ENCODE measurements around the gene EHMT1.

EHMT1 gene

DNA sequence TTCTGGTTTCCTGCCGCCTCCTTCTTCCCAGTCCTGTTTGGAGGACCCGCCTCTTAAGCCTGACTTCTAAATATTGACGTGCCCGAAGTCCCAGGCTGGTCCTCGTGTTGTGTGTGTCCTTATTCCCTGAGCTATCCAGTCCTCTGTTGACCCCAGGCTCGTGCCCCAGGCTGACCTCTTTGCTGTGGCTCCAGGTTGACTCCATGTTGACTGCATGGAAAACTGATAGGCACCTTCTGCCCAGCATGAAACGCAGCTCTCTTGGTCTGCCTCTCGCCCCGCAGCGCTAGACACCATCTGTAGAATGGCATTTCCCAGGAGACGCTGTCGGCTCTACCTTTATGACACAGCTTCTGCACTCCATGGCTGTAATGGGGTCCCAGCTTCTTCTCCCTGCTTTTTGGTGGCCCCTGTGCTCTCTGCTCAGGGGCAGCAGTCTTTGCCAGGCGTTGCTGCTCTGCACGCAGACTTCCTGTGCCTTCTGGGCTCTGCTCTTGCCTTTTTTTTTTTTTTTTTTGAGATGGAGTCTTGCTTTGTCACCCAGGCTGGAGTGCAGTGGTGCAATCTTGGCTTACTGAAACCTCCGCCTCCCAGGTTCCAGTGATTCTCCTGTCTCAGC, 28.4 kb downstream of the EHMT1 start:
- no peak for FAIRE-seq

DNA sequence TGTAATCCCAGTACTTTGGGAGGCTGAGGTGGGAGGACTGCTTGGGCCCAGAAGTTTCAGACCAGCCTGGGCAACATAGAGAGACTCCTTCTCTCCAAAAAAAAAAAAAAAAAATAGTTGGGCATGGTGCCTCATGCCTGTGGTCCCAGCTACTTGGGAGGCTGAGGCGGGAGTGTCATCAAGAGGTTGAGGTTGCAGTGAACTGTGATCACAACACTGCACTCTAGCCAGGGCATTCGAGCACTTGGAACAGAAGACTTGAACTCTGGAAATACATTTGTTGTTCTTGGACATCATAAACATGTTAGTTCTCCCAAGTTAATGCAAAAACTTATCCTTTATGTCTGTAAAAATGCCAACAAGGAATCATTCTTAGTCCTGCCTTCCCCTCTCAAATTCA, 29.6 kb downstream of the EHMT1 start:
- no peak for FAIRE-seq

DNA sequence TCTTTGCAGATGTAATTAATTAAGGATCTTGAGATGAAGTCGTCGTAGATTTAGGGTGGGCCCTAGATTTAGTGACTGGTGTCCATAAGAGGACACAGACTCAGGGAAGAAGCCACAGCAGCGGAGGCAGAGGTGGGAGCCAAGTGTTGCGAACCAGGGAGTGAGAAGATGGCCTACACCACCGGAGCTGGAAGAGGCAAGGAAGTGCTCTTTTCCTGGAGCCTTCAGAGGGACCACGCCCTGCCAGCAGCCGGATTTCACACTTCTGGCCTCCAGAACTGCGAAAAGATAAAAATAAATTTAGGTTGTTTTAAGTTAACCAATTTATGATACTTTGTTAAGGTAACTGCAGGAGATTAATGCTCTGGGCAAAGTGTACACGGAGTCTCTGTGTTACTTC, 30.7 kb downstream of the EHMT1 start:
- no peak for FAIRE-seq

DNA sequence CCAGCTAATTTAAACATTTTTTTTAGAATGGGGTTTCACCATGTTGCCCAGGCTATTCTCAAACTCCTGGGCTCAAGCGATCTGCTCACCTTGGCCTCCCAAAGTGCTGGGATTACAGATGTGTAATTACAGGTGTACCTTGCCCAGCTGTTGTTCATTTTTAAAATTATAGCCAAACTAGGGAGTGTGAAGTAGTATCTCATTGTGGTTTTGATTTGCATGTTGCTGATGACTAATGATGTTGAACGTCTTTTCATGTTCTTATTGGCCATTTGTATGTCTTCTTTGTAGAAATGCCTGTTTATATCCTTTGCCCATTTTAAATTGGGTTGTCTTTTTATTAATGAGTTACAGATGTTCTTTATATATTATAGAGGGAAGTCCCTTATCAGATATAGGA, 31.5 kb downstream of the EHMT1 start:
- no peak for FAIRE-seq

DNA sequence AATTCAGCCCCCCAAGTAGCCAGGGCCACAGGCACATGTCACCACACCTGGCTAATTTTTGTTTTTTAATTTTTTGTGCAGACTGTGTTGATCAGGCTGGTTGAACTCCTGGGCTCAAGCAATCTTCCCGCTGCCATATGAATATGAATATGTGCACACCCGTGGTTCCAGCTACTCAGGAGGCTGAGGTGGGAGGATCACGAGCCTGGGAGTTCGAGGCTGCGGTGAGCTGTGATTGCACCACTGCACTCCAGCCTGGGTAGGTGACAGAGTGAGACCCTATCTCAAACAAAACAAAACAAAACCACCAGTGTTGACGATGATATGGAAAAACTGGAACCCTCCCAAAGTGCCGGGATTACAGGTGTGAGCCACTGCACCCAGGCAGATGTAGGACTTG, 32.0 kb downstream of the EHMT1 start:
- no peak for FAIRE-seq

DNA sequence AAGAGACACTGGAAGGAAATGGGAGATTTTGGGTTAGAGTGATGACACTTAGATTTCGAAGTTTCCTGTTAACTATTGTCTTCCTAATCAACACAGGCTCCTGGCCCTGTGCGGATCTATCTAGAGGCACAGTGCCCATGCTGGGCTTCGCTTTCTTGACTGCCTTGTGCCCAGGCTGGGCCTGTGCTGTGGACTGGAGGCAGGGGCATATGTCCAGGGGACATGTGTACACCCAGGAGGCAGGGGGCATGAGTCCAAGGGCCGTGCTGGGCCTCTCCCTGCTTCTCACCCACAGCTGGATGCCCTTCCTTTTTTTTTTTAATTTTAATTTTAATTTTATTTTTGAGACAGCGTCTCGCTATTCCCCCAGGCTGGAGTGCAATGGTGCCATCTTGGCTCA, 37.6 kb downstream of the EHMT1 start:
- no peak for FAIRE-seq

DNA sequence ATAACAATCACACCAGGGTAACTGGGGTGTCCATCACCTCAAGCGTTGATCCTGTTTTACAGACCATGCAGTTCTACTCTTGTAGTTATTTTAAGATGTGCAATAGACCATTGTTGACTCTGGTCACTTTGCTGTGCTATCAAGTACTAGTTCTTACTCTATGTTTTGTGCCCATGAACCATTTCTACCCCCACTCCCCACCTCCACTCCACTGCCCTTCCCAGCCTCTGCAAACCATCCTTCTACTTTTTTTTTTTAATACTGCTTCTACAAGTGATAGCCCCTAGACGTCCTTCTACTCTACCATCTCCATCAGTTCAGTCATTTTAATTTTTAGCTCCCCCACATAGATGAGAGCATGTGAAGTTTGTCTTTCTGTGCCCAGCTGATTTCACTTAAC, 38.8 kb downstream of the EHMT1 start:
- no peak for FAIRE-seq

DNA sequence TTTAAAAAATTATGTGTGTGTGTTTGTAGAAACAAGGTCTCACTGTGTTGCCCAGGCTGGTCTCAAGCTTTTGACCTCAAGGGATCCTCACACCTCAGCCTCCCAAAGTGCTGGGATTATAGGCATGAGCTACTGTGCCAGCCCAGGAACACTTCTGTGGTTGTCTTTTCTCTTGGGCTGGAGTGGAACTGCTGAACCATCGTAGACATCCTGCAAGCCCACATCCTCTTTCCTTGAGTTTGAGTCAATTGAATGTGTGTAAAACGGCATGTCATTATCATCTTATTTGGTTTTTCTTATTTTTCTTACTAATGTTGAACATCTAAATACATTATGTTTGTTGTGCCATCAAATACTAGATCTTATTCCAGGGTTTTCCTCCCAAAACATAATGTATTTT, 40.0 kb downstream of the EHMT1 start:
- no peak for FAIRE-seq

DNA sequence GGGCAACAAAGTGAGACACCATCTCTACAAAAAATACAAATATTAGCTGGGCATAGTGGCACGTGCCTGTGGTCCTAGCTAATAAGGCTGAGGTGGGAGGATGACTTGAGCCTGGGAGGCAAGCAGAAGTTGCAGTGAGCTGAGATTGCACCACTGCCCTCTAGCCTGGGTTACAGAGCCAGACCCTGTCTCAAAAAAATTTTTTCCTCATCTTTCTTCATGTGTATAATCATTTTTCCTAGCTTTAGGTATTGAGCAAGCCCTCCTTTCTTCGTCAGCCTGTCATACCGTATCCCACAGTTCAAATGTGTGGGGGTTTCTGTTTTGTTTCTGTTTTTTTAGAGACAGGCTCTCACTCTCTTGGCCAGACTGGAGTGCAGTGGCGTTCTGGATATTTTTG, 41.3 kb downstream of the EHMT1 start:
- no peak for FAIRE-seq

DNA sequence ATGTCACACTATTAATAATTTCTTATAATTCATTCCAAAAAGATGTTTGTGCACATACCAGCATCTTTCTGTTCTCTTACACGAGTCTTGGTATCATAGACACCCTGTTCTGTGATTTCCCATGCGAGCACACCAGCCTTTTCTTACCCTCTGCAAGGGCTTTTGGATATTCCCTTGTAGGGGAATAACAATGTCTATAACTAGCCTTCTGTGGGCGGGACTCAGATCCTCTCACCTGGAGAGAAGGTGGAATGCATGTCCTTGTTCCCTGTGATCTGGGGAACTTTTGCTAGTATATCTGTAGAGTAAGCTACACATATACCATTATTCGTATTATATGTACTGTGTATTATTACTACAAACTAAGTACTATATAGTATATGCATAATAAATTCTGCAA, 44.8 kb downstream of the EHMT1 start:
- no peak for FAIRE-seq

DNA sequence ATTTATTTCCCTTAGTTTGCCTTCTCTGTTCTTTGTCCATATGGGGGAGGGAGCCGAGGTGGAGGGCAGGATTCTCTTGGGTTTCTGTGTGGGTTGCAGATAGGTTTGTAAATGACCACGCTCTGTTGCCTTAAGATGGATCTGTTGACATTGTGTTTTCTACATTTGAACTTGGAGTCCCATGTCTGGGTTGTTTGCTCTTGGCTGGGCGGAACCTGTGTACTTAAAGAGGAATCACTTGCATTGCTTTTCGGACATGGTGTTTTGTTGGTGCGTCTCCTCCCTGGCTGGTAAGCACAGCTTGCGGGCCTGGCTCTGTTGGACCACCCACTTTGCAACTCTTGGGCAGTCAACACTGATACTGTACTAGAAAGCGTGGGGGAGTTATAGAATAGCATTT, 45.9 kb downstream of the EHMT1 start:
- FAIRE-seq = no peak

DNA sequence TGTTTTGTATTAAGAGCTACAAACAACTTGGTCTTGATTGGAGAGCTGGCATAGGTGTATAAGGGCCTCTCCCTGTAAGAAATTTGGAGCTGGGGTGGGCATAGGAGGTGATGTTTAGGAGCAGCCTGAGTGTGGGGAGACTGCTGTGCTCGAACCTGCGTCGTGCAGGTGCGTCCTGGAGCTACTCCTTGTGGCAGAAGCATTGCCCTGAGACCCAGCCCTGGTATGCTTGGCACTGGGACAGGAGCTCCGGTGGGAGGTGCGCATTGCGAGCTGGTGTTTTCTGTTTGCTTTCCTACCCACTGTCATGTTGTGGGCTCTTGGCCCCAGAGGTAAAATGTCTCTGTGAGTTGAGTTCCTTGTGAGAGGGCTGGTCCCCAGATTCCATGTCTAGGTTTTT, 46.4 kb downstream of the EHMT1 start:
- FAIRE-seq = no peak

DNA sequence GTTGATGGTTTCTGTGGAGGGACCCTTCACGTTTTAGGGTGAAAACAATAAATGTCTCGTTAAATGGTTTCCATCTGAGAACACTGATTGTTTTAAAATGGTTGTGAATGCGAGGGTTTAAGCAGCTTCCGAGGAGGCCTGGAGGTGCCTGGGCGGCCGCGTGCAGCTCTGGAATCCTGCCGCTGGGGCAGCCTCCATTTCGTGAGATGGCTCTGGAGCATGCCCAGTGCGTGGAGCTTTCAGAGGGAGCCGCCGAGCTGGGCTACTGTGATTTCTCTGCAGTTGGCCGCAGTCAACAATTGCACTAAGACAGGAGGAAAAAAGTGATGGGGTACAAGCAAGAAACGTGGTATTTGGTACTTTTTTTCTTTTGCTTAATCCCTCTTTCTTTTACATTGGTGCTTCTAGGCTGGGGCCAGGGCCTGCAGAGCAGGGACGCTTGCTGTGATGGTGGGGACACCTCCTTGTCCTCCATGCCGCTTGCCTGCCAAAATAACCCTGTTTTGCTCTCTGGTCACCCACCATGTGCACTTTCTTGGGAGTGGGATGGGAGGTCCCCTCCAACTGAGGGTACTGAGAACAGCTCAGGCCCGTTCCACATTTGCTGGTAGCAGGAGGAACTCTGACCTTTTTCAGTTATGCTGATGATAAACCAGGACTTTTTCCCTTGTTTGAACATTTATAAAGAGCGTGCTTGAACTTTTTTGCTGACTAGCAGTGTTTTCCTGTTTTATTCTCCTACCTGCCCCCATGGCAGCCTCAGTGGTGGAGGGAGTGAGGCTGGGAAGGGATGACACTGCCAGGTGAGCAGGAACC, 47.1 kb downstream of the EHMT1 start:
- FAIRE-seq = no peak

DNA sequence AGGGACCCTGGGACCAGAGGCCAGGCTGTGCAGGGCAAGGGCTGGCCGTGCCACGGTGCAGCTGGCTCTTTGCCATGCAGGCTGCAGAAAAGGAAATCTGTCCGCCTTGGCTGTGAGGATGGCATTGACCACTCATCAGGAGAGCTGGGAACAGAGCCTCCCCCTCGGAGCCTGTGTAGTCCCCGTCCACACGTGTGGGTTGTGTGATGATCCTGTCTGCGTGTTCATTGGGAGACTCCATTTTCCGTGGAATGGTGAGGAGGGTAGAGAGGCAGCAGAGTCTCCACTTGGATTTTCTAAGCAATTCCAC, 47.7 kb downstream of the EHMT1 start:
- no peak for FAIRE-seq

DNA sequence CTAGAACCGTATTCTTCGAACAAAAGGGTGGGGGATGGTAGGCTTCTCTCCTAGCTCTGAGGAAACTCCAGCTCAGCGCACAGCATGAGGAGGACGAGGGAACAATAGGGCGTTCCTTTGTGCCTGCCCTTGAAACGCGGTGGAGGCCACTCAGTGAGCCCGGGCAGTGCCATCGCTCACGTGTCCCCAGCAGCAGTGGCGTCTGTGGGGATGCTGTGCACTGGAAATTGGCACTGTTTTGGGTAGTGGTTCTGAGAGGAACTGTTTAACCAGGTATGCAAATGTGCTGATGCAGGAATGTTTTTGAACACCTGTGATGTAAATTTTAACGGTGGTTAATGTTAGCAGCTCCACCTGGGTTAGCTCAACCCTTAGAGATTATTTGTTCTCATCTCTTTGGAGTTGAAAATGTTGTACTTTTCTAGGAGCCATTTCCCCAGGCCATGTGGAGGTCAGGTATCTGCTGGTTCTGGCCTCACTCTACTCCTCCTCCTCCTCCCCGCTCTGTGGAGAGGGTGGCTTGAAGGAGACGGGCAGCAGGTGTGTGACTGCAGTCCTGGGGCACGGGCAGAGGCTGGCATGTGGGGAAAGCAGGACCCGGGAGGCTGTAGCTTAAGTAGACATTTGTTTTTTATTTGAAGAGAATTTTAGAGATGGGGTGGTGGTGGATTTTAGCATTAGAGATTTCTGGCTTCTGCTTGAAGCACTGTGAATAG, 48.3 kb downstream of the EHMT1 start:
- FAIRE-seq = no peak

DNA sequence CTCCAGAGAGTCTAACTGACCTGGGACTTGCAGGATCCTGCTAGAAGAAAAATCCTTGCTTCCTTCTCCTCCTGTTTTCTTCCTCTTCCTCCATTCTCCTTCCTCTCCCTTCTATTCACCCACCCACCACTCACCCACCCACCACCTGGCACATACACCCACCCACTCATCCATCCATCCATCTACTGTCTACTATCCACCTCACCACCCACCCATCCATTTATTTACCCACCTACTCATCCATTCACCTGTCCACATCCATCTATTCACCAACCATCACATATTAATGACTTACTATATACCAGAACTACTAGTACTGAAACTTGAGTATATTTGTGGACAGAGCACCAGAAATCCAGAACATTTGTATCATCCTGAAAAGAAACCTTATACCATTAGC, 49.4 kb downstream of the EHMT1 start:
- FAIRE-seq = no peak

DNA sequence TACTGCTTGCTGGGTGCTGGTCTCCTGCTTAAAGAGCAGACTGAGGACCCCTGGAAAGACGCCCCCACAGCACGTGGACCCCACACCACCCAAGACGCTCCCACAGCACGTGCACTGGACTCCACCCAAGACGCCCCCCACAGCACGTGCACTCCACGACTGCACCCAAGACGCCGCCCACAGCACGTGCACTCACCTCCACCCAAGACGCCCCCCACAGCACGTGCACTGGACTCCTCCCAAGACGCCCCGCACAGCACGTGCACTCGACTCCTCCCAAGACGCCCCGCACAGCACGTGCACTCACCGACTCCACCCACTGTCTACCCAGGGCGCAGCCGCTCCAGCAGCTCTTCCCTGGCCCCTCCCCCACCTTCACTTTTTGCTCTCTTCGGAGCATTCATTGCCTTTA, 50.5 kb downstream of the EHMT1 start:
- FAIRE-seq = no peak

DNA sequence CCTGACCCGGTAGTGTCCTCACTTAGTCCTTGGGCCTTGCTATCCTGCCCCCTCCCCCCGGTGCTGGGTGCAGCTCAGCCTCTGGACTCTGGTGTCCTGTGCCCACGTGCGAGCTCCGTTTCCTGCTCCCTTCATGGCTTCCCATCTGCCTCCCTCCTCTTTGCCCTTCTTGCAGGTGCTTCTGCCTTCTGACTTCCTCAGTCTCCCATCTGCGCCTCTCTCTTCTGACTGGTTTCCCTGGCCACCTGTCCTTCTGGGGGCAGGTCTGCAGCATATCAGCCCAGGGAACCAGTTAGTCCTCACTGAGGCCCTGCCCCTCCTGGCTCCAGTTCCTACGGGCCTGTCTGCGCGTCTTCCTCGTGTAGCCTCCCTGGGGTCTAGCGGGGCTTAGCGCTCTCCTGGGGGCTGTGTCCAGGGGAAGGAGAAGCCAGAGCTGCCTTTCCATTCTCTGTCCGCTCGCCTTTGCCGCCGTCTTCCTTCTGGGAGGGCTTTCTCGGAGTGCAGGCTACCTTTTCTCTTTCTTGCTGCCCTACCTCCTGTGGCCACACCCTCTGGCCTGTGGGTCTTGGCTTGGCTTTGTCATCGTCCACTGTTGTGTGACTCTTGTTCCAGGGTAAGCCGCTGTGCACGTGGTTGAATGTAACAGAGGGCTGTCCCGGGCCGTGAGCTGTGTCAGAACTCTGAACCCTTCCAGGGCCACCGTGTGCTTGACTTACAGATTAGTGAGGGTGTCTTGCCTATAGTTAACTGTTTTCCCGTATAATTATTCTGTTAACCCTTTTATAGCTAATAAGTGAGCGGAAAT, 51.8 kb downstream of the EHMT1 start:
- no peak for FAIRE-seq

DNA sequence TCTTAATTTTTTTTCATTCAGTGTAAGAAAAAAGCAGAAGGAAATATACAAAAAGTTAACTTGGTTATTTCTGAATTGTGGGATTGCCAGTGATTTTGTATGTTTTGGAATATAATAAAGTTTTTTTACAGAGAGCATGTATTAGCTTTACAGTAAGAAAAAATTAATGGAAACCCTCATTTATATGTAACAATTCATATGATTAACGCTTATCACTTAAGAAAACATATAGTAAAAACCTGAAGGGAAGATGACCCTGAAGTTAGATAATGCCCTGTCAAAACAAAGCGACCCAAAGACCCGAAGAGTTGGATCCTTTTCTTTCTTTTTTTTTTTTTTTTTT, 52.4 kb downstream of the EHMT1 start:
- FAIRE-seq = no peak

DNA sequence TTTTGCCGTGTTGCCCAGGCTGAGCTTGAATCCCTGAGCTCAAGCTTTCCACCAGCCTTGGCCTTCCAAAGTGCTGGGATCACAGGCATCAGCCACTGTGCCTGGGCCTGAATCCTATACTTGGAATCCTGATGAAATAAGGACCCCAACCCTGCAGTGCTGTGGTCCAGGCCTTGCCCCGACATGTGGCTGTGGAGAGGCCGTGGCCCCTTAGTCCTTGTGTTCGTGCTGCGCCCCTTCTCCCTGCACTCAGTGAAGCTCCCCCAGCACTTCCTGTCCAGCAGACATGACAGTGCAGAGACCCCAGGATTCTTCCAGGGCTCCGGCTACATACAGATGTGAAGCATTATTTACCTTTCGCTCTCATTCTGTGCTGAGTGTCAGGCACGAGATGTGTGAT, 52.9 kb downstream of the EHMT1 start:
- no peak for FAIRE-seq

DNA sequence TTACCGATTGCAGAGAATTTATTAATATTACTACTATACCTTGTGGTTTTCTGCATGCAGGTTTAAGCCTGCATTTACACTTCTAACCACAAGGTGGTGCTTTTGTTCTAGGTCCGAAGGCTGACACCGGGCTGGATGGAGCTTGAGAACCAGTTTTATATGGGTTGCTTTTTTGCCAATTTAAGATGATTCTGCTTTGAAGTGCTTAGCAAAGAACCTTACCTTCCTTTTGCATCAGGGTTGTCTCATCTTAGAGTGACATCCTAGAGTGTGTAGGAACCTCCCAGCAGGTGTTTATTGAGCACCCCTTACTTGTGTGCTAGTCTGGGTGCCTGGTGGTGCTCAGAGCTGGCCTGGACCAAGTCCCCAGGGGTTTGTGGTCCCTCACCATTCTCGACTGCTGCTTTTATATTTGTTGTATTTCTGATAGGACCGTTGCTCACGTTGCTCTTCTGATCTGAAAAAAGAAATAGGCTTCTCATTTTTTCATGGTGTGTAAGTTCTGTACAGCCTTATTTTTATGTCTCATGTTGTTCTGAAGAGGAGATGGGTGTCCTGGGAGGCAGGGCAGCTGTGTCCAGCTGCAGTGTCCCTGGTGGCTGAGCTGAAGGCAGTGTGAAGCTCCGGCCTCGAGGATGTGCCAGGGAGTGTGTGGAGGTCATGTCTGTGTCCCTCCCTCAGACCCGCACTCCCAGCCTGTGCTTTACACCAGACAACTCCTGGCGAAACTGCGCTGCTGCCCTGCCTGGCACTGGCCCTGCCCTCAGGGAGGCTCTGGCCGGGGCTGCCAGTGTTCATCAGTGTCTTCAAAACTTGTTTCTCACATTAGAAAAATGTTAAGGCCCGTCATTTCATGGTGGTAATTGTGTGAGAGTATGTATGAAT, 54.3 kb downstream of the EHMT1 start:
- peak; percentile 62 for FAIRE-seq

DNA sequence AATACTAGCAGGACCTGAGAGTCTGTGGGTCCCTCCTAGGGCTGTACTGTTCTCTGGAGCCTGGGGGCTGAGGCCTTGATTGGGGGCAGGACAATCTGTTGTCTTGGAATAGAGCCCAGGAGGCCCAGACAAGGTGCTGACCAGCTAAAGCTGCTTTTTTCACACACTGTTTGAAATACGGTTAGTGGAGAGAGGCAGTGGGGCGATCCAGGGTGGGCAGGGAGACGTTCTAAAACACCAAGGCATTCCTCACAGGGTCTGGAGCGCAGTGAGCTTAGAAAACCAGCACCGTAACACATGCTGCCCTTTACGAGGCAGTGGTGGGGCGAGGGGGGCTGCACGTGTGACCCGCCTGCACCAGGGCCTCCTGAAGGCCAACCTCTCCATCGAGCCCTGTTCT, 55.1 kb downstream of the EHMT1 start:
- no peak for FAIRE-seq
